Tracheal epithelial cell (primary cell): ENCODE results near the gene ARFGAP3. TPM values are rescaled to one million over a fixed set of nuclear protein-coding genes. Genes with fewer than 3 reads are reported as not detected.

Experiments used
- total RNA-seq: library from RNA; depleted of rRNA; stranded (reverse); fragments of >200 nt; gene quantifications from 2 replicates; pipeline ENCODE4 v1.2.1, GENCODE V29; 2014

The ARFGAP3 gene
- 74.5 and 81.8 TPM in 2 replicates for total RNA-seq

GRCh38 chr22:42856865-42857704, at the start of gene ARFGAP3:
Gene ARFGAP3, minus strand, starts transcription at chr22:42857273. Its CDS starts 91 bp downstream, at chr22:42857182.

Other genes starting within 250 kb of the ARFGAP3 start
- 16.1 and 24.1 TPM in 2 replicates for gene POLDIP3, start 242.4 kb downstream of the ARFGAP3 start, total RNA-seq
- gene ATP5MGL, start 216.7 kb downstream of the ARFGAP3 start, total RNA-seq, result not detected in 2 replicates
- 21.9 and 22.0 TPM in 2 replicates for gene CYB5R3, start 207.9 kb downstream of the ARFGAP3 start, total RNA-seq
- 17.1 and 35.2 TPM in 2 replicates for gene A4GALT, start 136.4 kb downstream of the ARFGAP3 start, total RNA-seq
- gene PACSIN2, start 157.9 kb upstream of the ARFGAP3 start, total RNA-seq, result 45.2 and 55.7 TPM in 2 replicates
- gene TTLL1, start 232.1 kb upstream of the ARFGAP3 start, total RNA-seq, result 6.3 and 7.7 TPM in 2 replicates